HG03442 (cell line): Measurements from ENCODE around the gene MYO5B.

Experiments used
- ATAC-seq: cut with Tn5 transposase; IDR thresholded peaks from one replicate; pipeline ENCODE4 v1.9.1; 2021; ENCODE audit warnings: mild to moderate bottlenecking, moderate library complexity; ENCODE audit not compliant: unreplicated experiment

MYO5B gene

GRCh38 chr18:49974079-49974478 is 220.9 kb downstream of the MYO5B start:
- no peak for ATAC-seq

- ATAC-seq: no peak
These were observed 221.4 kb downstream of the MYO5B start for GRCh38 chr18:49973592-49973991.

- no peak for ATAC-seq
These were observed 222.4 kb downstream of the MYO5B start for GRCh38 chr18:49972535-49972934.

GRCh38 chr18:49971462-49971861 is 223.5 kb downstream of the MYO5B start:
- ATAC-seq: no peak

- peak; percentile 42 for ATAC-seq
These were observed 224.6 kb downstream of the MYO5B start for GRCh38 chr18:49970319-49970718.

GRCh38 chr18:49968644-49969309 is 226.2 kb downstream of the MYO5B start:
- no peak for ATAC-seq

GRCh38 chr18:49967636-49968313 is 227.2 kb downstream of the MYO5B start:
- no peak for ATAC-seq

GRCh38 chr18:49967171-49967570 is 227.8 kb downstream of the MYO5B start:
- ATAC-seq: peak; percentile 46

GRCh38 chr18:49966090-49966489 is 228.9 kb downstream of the MYO5B start:
- ATAC-seq: no peak

GRCh38 chr18:49963217-49963616 is 231.7 kb downstream of the MYO5B start:
- ATAC-seq: no peak

GRCh38 chr18:49961271-49961670 is 233.7 kb downstream of the MYO5B start:
- ATAC-seq: no peak

GRCh38 chr18:49960376-49960775 is 234.6 kb downstream of the MYO5B start:
- ATAC-seq: no peak

- ATAC-seq: peak; percentile 61
These were observed 235.8 kb downstream of the MYO5B start for GRCh38 chr18:49959176-49959575.

- ATAC-seq: no peak
These were observed 239.7 kb downstream of the MYO5B start for GRCh38 chr18:49955263-49955662.

GRCh38 chr18:49953391-49953790 is 241.6 kb downstream of the MYO5B start:
- ATAC-seq: no peak

- no peak for ATAC-seq
These were observed 245.0 kb downstream of the MYO5B start for GRCh38 chr18:49949951-49950395.

- ATAC-seq: no peak
These were observed 246.0 kb downstream of the MYO5B start for GRCh38 chr18:49948975-49949374.

- ATAC-seq: no peak
These were observed 250.3 kb downstream of the MYO5B start for GRCh38 chr18:49944663-49945062.

- ATAC-seq: no peak
These were observed 258.1 kb downstream of the MYO5B start for GRCh38 chr18:49936821-49937220.

- no peak for ATAC-seq
These were observed 259.7 kb downstream of the MYO5B start for GRCh38 chr18:49935215-49935614.

- ATAC-seq: no peak
These were observed 260.5 kb downstream of the MYO5B start for GRCh38 chr18:49934457-49934856.

GRCh38 chr18:49933530-49934128 is 261.3 kb downstream of the MYO5B start:
- no peak for ATAC-seq
